Skeletal muscle satellite cell (primary cell): ENCODE results near the gene DNAJB6.
"Not testable (repeated sequence)": the region's sequence is repeated elsewhere in the genome, so short reads cannot be mapped to it uniquely, and the experiment has no call there.

ENCODE experiments used
- H3K27me3 ChIP-seq: 2 replicates; pipeline ENCODE4 v1.7.0; 2013; ENCODE audit warnings: low read length; ENCODE audit not compliant: control insufficient read depth, insufficient read depth
- H3K36me3 ChIP-seq: 2 replicates; pipeline ENCODE4 v1.7.0; 2013; ENCODE audit warnings: mild to moderate bottlenecking, control low read depth, low read length; ENCODE audit not compliant: insufficient read depth
- H3K4me1 ChIP-seq: 2 replicates; pipeline ENCODE4 v1.7.0; 2013; ENCODE audit warnings: low read length; ENCODE audit not compliant: control insufficient read depth, insufficient read depth
- H3K4me2 ChIP-seq: 2 replicates; pipeline ENCODE4 v1.7.0; 2013; ENCODE audit warnings: mild to moderate bottlenecking, low read length
- H3K4me3 ChIP-seq: 2 replicates; pipeline ENCODE4 v1.7.0; 2013; ENCODE audit warnings: low read length
- H3K9ac ChIP-seq: 2 replicates; pipeline ENCODE4 v1.7.0; 2013; ENCODE audit warnings: mild to moderate bottlenecking, low read depth, low read length, moderate library complexity
- H3K9me3 ChIP-seq: replicated peaks from 2 replicates; pipeline ENCODE4 v1.7.0; 2013; ENCODE audit warnings: mild to moderate bottlenecking, control low read depth, low read length

Gene DNAJB6

GRCh38 chr7:157444843-157445135 is 108.0 kb downstream of the DNAJB6 start:
- no peaks in the 10 kb centered on the region for H3K27me3 ChIP-seq
- no peaks in the 10 kb centered on the region for H3K9me3 ChIP-seq
- H3K4me1 ChIP-seq: no peaks in the 10 kb centered on the region
- H3K4me3 ChIP-seq: no peak overlapping the region
- no peak overlapping the region for H3K4me2 ChIP-seq
- no peaks in the 10 kb centered on the region for H3K36me3 ChIP-seq
- H3K9ac ChIP-seq: no peak overlapping the region

- Histone ChIP-seq H3K4me3 (no peak overlapping the region), H3K4me1 (no peaks in the 10 kb centered on the region), H3K36me3 (no peaks in the 10 kb centered on the region), H3K27me3 (no peaks in the 10 kb centered on the region), H3K9me3 (no peaks in the 10 kb centered on the region), H3K9ac (no peak overlapping the region), H3K4me2 (no peak overlapping the region)
These were observed 108.6 kb downstream of the DNAJB6 start for GRCh38 chr7:157445246-157445955.

DNA sequence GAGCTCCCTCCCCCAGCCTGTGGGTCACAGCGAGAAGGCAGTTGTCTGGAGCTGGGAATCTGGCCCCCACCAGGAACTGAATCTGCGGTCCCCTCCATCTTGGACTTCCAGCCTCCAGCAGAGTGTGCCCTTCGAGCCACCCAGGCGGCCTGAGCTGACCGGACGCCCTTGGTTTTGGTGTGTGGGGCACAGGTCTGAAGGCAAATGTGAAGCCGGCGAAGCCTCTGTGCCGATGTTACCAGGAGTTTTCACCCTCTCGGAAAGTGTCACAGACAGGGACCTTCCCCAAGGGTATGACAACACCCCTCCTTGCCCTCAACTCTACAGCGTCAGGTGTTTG is 109.1 kb downstream of the DNAJB6 start:
- H3K4me1 ChIP-seq: no peaks in the 10 kb centered on the region
- no peaks in the 10 kb centered on the region for H3K27me3 ChIP-seq
- no peak overlapping the region for H3K4me2 ChIP-seq
- H3K36me3 ChIP-seq: no peaks in the 10 kb centered on the region
- no peak overlapping the region for H3K9ac ChIP-seq
- no peaks in the 10 kb centered on the region for H3K9me3 ChIP-seq
- no peak overlapping the region for H3K4me3 ChIP-seq

GRCh38 chr7:157446322-157446721 is 109.5 kb downstream of the DNAJB6 start:
- no peak overlapping the region for H3K4me3 ChIP-seq
- H3K9me3 ChIP-seq: no peaks in the 10 kb centered on the region
- no peaks in the 10 kb centered on the region for H3K4me1 ChIP-seq
- H3K4me2 ChIP-seq: no peak overlapping the region
- no peak overlapping the region for H3K9ac ChIP-seq
- no peaks in the 10 kb centered on the region for H3K36me3 ChIP-seq
- H3K27me3 ChIP-seq: no peaks in the 10 kb centered on the region

GRCh38 chr7:157454003-157454402 is 117.2 kb downstream of the DNAJB6 start:
- not testable (repeated sequence) for H3K4me2 ChIP-seq, H3K4me1 ChIP-seq, H3K27me3 ChIP-seq, H3K9ac ChIP-seq, H3K36me3 ChIP-seq, H3K9me3 ChIP-seq, H3K4me3 ChIP-seq

DNA sequence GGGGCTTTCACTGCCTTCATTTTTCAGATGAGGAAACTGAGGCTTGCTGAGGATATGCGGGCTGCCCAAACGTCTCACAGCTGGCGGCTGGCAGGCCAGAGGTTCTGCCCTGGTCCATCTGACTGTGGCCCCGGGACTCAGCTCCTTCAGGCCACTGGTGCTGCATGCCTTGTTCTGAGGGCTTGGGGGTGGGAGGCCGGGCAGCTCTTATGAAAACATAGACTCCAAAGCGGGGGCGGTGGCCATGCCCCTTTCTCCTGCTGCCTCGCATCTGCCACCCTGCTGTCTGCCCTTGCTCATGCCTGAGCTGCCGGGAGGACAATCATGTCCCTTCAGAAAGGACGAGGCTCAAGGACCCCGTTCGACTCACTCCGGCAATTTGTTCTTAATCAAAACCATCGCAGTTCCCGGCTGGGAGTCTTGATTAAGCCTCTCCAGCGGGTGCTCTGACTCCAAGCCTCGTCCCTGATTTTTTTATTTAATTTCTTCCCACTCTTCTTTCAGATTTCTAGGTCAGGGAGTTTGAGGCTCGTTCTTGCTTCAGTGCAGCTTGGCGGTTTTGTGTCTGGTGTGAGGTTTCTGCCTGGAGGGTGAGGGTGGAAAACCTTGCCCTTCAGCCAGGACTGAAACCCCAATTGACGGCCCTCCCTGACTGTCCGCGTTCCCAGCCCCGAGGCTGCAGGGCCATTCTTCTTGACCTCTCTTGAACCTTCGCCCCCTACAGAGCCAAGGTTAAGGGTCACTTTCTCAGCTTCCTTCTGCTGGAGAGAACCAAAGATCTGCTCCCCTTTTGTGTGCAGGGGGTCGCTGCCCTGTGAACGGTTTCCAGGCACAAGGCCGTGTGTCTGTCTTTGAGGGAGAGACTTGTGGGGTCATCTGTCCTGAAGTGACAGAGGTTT is 120.8 kb downstream of the DNAJB6 start:
- Histone ChIP-seq H3K9me3 (no peaks in the 10 kb centered on the region), H3K36me3 (no peaks in the 10 kb centered on the region), H3K4me1 (no peaks in the 10 kb centered on the region), H3K27me3 (no peaks in the 10 kb centered on the region), H3K4me2 (no peak overlapping the region), H3K9ac (no peak overlapping the region), H3K4me3 (no peak overlapping the region)

DNA sequence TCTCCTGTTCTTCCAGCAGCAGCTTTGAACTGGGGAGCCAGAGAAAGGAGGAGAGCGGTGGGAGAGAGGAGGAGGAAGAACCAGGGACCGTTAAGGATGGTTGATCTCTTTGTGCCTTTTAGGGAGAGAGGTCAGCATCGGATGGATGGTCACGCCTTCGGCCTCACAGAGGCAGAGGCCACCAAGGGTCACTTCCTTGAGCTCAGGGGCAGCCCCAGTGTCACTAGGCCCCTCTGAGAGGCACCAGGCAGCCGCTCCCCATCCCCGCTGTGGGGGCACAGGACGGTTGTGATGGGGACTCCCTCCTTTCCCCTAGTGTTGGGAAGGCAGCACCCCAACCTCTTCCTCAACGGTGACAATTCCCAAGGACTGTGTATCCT is 121.4 kb downstream of the DNAJB6 start:
- H3K9ac ChIP-seq: no peak overlapping the region
- no peaks in the 10 kb centered on the region for H3K27me3 ChIP-seq
- no peak overlapping the region for H3K4me3 ChIP-seq
- no peak overlapping the region for H3K4me2 ChIP-seq
- no peaks in the 10 kb centered on the region for H3K36me3 ChIP-seq
- H3K4me1 ChIP-seq: no peaks in the 10 kb centered on the region
- no peaks in the 10 kb centered on the region for H3K9me3 ChIP-seq

- Histone ChIP-seq H3K9ac (no peak overlapping the region), H3K4me1 (no peaks in the 10 kb centered on the region), H3K36me3 (no peaks in the 10 kb centered on the region), H3K27me3 (no peaks in the 10 kb centered on the region), H3K4me2 (no peak overlapping the region), H3K9me3 (no peaks in the 10 kb centered on the region), H3K4me3 (no peak overlapping the region)
These were observed 123.2 kb downstream of the DNAJB6 start for GRCh38 chr7:157459966-157460365.

GRCh38 chr7:157460721-157461120 is 123.9 kb downstream of the DNAJB6 start:
- no peak overlapping the region for H3K4me2 ChIP-seq
- no peaks in the 10 kb centered on the region for H3K36me3 ChIP-seq
- no peak overlapping the region for H3K9ac ChIP-seq
- H3K4me3 ChIP-seq: no peak overlapping the region
- H3K27me3 ChIP-seq: peaks cover under 1% of the 10 kb centered on the region
- no peaks in the 10 kb centered on the region for H3K9me3 ChIP-seq
- H3K4me1 ChIP-seq: no peaks in the 10 kb centered on the region

- Histone ChIP-seq H3K4me1 (no peaks in the 10 kb centered on the region), H3K4me2 (no peak overlapping the region), H3K36me3 (no peaks in the 10 kb centered on the region), H3K9me3 (no peaks in the 10 kb centered on the region), H3K4me3 (no peak overlapping the region), H3K9ac (no peak overlapping the region), H3K27me3 (peaks cover 5% of the 10 kb centered on the region)
These were observed 125.0 kb downstream of the DNAJB6 start for GRCh38 chr7:157461573-157462418.

DNA sequence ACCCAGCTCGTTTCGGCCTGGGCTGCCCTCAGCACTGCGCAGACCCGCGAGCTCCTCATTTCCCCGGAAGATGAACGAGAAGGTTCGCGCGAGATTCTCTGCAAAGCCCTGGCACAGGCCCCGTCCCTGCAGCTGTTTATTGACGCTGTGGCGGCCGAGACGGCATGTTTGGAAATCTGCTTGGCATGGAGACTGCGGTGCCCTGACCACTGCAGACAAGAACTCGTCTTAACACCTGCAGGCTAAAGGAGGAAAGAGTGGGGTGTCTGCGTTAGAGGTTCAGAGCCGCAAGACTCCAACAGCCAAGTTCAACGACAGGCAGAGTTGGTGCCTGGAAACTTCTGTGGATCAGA is 125.6 kb downstream of the DNAJB6 start:
- Histone ChIP-seq H3K36me3 (no peaks in the 10 kb centered on the region), H3K4me3 (no peak overlapping the region), H3K9me3 (no peaks in the 10 kb centered on the region), H3K4me2 (no peak overlapping the region), H3K9ac (no peak overlapping the region), H3K4me1 (no peaks in the 10 kb centered on the region), H3K27me3 (peaks cover 5% of the 10 kb centered on the region)
